ENCODE measurements around the gene MAP6. TPM values are rescaled to one million over a fixed set of nuclear protein-coding genes. Genes with fewer than 3 reads are reported as not detected.

The MAP6 gene
- polyA plus RNA-seq, 3 donors: 7.7 to 10.6 (median 9.5) TPM

GRCh38 chr11:75633409-75634066 lies 35.3 kb downstream of the MAP6 start:
- no peak for DNase-seq (ENCODE audit: low read depth in 3 of 3, low spot score in 2 of 3)

DNA sequence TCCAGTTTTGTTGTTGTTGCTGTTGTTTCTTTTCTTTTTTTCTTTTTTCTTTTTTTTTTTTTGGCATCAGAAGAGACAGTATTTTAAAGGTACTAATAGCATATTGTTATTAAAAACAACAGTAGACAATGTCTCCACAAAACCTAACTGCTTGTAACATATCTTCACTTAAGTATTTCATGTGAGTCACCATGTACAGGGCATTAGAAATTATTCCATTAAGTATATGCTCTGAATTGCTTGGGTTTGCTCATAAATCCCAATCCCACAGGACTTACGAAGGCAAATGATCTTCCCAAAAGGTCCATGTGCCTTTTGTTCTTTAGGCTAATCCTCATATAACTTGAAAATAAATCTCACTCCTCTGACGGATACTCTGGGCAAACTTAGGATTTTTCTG lies 35.9 kb downstream of the MAP6 start:
- no peak for DNase-seq (ENCODE audit: low read depth in 3 of 3, low spot score in 2 of 3)

DNA sequence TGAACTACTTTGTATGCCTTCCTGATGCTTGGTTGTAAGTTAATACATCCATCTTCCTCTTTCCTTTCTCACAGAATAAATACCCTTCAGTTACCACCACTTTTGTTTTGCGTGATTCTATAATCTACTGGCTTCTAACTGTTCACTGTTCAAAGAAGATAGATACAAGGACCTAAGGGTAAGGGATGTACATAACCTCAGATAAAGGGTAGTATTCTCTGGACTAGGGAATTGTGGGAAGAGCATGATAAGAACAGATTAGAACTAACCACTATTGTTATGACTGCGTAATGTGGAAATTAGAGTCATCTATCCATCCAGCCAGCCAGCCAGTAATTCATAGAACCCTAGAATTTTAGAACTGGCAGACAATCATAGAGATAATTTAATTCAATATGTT lies 36.4 kb downstream of the MAP6 start:
- no peak for DNase-seq (ENCODE audit: low read depth in 3 of 3, low spot score in 2 of 3)

GRCh38 chr11:75631086-75631730 lies 37.6 kb downstream of the MAP6 start:
- no peak for DNase-seq (ENCODE audit: low read depth in 3 of 3, low spot score in 2 of 3)

DNA sequence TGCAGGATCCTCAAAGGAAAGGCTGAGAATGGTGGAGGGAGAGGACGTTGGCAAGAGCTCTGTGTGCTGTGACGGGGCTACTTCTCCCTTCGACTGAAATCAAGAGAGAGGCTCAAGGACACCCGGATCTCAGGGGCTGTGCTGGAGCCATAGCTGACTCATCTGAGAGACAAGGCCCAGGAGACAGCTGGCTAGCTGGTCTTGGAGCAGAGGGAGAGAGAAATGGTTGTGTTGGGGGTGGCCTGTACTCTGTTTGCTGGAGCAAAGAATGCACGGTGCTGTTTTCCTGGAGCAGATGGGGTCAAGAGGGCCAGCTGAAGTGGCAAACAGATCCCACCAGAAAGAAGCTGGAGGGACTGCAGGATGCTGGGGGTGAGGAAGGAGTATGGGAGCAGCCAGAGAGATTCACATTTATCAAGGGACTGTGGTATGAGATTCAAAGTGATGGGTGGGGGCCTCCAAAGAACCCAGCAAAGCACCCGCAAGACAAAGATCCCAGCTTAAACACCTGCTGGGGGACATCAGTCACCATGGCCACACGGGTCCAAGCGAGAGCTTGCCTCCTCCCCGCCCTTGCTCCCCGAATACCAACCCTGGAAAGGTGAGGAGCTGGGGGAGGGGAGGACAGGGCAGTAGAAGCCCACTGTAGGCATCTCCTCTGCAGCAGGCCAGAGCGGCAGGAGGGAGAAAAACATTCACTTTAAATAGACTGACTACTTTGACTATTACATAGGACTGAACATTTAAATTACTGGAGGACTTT lies 40.8 kb downstream of the MAP6 start:
- DNase-seq (ENCODE audit: low read depth in 3 of 3, low spot score in 2 of 3): no peak

DNA sequence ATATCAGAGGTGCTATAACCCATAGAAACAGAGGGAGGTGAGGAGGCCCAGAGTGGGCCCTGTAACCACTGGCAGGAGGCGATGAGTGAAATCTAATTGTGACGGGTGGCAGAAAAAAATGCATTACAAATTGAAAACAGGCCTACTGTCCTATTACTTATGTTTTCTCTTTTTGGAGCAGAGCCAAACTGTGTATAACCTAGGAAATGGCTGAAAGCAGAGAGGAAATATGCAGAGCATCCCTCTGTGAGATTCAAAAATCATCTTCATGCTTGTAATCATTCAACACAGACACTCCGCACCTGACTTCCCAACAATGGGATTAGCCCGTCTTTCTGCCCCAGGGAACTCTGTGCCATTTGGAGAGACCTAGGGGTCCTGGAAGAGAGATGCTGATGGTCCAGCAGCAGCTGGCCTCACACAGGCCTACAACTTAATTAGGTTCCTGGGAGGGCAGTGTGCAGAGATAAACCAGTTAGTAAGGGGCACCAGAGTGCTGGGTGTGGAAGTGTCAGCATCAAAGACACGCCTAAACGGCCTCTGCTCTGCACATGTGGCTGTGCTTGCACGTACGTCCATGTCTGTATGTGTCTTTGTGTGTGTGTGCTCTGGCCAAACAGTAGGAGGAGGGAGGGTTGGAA lies 41.8 kb downstream of the MAP6 start:
- DNase-seq (ENCODE audit: low read depth in 3 of 3, low spot score in 2 of 3): no peak

GRCh38 chr11:75625991-75626888 lies 42.6 kb downstream of the MAP6 start:
- no peak for DNase-seq (ENCODE audit: low read depth in 3 of 3, low spot score in 2 of 3)

- DNase-seq (ENCODE audit: low read depth in 3 of 3, low spot score in 2 of 3): no peak
Observed at GRCh38 chr11:75625021-75625420, 43.8 kb downstream of the MAP6 start.

GRCh38 chr11:75616281-75616680 lies 52.6 kb downstream of the MAP6 start:
- DNase-seq (ENCODE audit: low read depth in 3 of 3, low spot score in 2 of 3): no peak

- no peak for DNase-seq (ENCODE audit: low read depth in 3 of 3, low spot score in 2 of 3)
Observed at GRCh38 chr11:75615751-75616150, 53.1 kb downstream of the MAP6 start.

DNA sequence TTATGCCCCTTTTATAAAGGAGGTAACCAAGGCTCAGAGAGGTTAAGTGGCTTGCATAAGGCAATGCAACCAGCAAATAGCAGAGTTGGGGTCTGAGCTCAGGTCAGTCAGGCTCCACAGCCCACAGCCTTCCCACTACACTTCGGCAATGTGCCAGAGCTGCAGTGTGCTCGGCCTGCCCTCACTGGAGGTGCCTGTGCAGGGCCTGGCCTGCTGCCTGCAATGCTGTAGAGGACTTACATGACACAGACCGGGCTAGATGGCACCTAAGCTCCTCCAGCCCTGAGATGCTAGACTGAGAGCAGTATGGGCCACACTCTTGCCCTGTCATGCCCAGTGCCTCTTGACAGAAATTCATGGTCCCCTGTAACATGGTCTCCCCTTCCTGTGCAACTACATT lies 57.0 kb downstream of the MAP6 start:
- DNase-seq (ENCODE audit: low read depth in 3 of 3, low spot score in 2 of 3): no peak

DNA sequence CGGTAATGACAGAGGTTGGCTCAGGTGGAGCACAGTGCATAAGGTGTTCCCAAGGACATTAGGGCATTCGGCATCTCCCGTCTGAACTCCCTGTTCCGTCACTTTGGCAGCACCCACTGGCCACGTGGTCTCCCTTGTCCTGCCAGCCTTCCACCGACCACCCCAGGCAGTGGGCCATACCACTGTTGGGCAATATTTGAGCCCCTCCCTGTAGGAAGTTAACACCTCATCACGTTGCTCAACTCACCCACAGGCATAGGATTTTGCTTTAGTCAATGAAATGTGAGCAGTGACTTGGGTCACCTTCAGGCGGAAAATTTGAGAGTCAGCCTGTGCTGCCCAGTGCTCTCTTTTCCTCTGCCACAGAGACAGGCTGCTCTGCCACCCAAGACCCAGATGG lies 62.7 kb downstream of the MAP6 start:
- no peak for DNase-seq (ENCODE audit: low read depth in 3 of 3, low spot score in 2 of 3)

DNA sequence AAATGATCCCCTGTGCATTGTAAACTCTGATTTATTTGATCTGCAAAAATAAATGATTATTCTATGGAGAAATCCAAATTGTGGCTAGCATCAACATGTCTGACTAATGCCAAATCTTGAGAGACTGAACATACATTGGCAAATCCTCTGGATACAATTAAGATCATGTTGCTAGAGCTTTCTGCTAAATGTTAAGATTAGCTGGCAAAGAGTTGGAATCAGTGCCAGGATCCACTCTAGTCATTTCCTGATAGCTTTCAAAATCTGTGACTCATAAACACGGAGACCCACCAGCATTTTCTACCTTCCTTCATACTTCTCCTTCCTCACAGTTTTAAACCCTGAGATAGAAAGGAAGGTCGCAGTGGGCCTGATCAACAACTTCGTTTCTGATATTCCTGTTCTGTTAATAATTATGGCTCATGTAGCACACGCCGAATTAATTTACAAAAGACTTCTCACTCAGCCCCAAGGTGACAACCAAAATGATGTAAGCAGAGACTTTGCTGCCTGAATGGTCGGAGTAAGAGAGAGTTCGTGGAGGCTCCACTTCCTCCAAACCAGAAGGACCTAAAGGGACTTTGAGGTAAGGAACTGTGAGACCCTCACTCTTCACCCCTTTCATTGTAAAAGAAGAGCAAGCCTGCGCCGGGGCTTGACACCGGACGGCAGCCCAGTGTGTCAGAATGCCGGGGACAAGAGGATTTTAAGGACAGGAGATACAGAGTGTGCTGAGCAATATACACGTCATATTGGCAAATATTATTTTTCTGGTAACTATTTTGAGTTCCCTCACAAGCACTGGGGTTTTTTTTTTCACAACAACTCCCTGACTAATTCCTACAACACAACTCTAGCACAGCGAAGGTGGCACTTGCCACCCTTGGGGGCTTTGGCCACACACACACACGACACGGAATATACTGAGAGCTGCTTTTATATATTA lies 64.8 kb downstream of the MAP6 start:
- no peak for DNase-seq (ENCODE audit: low read depth in 3 of 3, low spot score in 2 of 3)

- no peak for DNase-seq (ENCODE audit: low read depth in 3 of 3, low spot score in 2 of 3)
Observed at GRCh38 chr11:75602951-75603350, 65.9 kb downstream of the MAP6 start.

DNA sequence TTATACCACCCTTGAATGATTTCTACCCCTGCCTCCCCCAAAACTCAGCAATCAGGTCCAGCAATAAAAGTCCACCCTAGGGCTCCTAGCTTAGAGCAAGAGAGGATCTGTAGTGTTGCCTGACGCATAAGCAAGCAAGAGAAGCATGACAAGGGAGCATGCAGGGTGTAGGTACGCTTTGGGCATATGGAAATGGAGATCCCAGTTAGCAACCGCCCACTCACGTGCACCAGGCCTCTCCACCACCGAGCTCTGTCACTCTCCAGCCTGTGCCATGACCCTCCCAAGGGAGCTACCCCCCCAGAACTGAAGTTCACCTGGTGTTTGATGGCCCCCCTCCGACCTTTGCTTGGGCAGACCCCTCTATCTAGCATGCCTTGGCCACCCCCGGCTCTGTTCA lies 67.3 kb downstream of the MAP6 start:
- no peak for DNase-seq (ENCODE audit: low read depth in 3 of 3, low spot score in 2 of 3)

DNA sequence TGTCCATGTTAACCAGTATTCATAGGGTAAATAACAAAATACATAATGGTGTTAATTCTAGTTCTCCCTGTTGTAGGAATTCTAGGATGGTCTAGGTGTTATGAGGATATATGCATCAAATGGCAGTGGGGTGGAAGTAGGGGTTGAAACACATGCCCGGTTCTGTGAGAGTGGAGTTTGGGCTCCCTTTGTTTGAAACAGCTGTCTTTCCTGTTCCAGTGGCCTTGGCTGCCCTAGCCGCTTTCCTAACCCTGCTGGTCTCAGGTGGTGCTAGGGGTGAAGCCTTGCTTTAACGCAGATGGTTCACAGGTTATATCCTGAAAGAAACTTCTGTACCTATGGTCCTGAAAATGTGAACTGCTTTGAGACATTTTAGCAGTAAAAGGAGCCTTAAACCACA lies 68.5 kb downstream of the MAP6 start:
- DNase-seq (ENCODE audit: low read depth in 3 of 3, low spot score in 2 of 3): no peak

- DNase-seq (ENCODE audit: low read depth in 3 of 3, low spot score in 2 of 3): no peak
Observed at GRCh38 chr11:75598900-75599299, 69.9 kb downstream of the MAP6 start.

DNA sequence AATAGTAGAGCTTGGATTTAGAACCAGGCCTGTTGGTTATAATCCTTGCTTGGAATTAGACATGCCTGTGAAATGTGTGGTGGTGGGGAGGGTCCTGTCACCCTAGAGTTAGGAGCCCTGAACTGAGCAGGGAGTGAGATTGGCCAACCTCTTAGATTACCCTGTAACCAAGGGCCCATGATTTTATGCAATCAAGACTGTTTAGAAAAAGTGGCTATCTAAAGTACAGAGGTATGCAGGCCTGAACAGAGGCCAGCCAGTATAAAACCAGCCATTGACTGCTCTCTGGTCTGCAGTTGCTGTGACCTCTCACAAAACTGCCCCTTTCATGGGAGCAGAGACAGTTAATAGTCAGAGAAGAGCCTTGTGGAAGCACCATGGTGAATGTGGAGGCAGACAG lies 70.6 kb downstream of the MAP6 start:
- DNase-seq (ENCODE audit: low read depth in 3 of 3, low spot score in 2 of 3): no peak

GRCh38 chr11:75597636-75598035 lies 71.2 kb downstream of the MAP6 start:
- DNase-seq (ENCODE audit: low read depth in 3 of 3, low spot score in 2 of 3): no peak
